ENCODE results near the gene SHISA9. TPM values are rescaled to one million over a fixed set of nuclear protein-coding genes. Genes with fewer than 3 reads are reported as not detected.

The SHISA9 gene
- polyA plus RNA-seq, 3 donors, result 0.01 TPM; not detected in 2

DNA sequence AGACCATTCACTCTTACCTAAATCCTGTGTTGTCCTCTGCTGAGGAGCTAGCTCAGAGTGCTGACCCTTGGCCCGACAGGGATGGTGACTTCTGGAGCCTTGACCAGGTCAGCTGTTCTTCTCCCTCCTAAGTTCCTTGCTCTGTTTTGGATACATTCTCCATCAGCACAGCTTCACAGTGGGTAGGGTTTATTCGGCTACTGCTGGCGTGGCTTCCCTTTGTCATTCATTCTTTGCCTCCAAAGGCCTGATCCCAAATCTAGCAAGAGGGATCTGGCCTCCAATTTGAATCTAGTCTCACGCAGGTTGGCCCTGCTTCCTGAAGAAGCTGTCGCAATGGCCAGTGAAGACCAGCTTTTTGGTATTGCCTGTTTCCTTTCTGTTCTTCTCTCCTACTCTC lies 116.6 kb downstream of the SHISA9 start:
- H3K36me3 Mint-ChIP-seq, result no peaks in the 10 kb centered on the region
- no peaks in the 10 kb centered on the region for H3K36me3 ChIP-seq (replicated peaks in 1 of 2; ENCODE audit: control insufficient read depth in 1 of 2, insufficient read depth in 2 of 2, low read length in 2 of 2)
- H3K79me2 ChIP-seq (ENCODE audit: insufficient read depth, low read length), result no peaks in the 10 kb centered on the region
- no peak overlapping the region for H2AFZ ChIP-seq (ENCODE audit: insufficient read depth, low read depth, low read length, poor library complexity, severe bottlenecking)
- H3K4me3 ChIP-seq (replicated peaks in 1 of 3; ENCODE audit: low read depth in 2 of 3, low read length in 3 of 3), result no peak overlapping the region
- 80% methylated on average over 3 of the region's 5 CpGs for WGBS (ENCODE audit: insufficient coverage)
- no peaks in the 10 kb centered on the region for H3K27me3 ChIP-seq (ENCODE audit: control insufficient read depth in 2 of 2, insufficient read depth in 2 of 2, low read length in 2 of 2)
- no peaks in the 10 kb centered on the region for H3K4me1 ChIP-seq (ENCODE audit: control insufficient read depth in 1 of 2, insufficient read depth in 2 of 2, low read length in 2 of 2)
- intact Hi-C loops (cut with micrococcal nuclease), result no loop called here
- H3K9ac ChIP-seq (ENCODE audit: insufficient read depth, low read length, poor library complexity, severe bottlenecking), result no peak overlapping the region
- H3K4me3 Mint-ChIP-seq, result no peak overlapping the region
- TF ChIP-seq, protein P1, sequence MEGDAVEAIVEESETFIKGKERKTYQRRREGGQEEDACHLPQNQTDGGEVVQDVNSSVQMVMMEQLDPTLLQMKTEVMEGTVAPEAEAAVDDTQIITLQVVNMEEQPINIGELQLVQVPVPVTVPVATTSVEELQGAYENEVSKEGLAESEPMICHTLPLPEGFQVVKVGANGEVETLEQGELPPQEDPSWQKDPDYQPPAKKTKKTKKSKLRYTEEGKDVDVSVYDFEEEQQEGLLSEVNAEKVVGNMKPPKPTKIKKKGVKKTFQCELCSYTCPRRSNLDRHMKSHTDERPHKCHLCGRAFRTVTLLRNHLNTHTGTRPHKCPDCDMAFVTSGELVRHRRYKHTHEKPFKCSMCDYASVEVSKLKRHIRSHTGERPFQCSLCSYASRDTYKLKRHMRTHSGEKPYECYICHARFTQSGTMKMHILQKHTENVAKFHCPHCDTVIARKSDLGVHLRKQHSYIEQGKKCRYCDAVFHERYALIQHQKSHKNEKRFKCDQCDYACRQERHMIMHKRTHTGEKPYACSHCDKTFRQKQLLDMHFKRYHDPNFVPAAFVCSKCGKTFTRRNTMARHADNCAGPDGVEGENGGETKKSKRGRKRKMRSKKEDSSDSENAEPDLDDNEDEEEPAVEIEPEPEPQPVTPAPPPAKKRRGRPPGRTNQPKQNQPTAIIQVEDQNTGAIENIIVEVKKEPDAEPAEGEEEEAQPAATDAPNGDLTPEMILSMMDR (IDR thresholded peaks at IDR 0.05), result no peak
- peaks cover 0 to 4% of the 10 kb centered on the region in 2 donors for H3K9me3 ChIP-seq (replicated peaks in 1 of 2; ENCODE audit: control insufficient read depth in 1 of 2, insufficient read depth in 1 of 2, low read length in 2 of 2)
- no peak overlapping the region for H3K27ac ChIP-seq (ENCODE audit: low read depth in 1 of 2, low read length in 2 of 2)
- H3K27me3 Mint-ChIP-seq (ENCODE audit: low read depth in 3 of 3), result peaks cover 0 to 4% (median 0%) of the 10 kb centered on the region in 3 donors
- H3K9me3 Mint-ChIP-seq, result peaks cover 3 to 11% (median 6%) of the 10 kb centered on the region in 7 donors
- H3K27ac Mint-ChIP-seq, result no peak overlapping the region
- H4K20me1 ChIP-seq (ENCODE audit: insufficient read depth, low read length), result no peaks in the 10 kb centered on the region
- DNase-seq, result no peak
- no peak overlapping the region for H3K4me2 ChIP-seq (replicated peaks; ENCODE audit: extremely low read depth, low read length, poor library complexity, severe bottlenecking)
- no peaks in the 10 kb centered on the region for H3K4me1 Mint-ChIP-seq

DNA sequence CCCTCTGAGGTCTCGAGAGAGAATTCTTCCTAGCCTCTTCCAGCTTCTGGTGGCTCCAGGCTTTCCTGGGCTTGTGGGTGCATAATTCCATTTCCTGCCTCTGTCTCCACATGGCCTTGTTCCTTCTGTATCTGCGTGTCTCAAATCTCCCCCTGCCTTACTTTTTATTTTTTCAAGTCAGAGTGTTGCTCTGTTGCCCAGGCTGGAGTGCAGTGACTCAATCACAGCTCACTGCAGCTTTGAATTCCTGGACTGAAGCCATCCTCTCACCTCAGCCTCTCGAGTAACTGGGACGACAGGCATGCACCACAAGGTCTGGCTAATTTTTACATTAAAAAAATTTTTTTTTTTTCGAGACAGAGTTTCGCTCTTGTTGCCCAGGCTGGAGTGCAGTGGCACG lies 120.6 kb downstream of the SHISA9 start:
- no peak overlapping the region for H3K27ac ChIP-seq (ENCODE audit: low read depth in 1 of 2, low read length in 2 of 2)
- no peaks in the 10 kb centered on the region for H4K20me1 ChIP-seq (ENCODE audit: insufficient read depth, low read length)
- H3K4me3 ChIP-seq (replicated peaks in 1 of 3; ENCODE audit: low read depth in 2 of 3, low read length in 3 of 3), result no peak overlapping the region
- H3K27ac Mint-ChIP-seq, result no peak overlapping the region
- H3K4me1 Mint-ChIP-seq, result no peaks in the 10 kb centered on the region
- no peak overlapping the region for H3K4me2 ChIP-seq (replicated peaks; ENCODE audit: extremely low read depth, low read length, poor library complexity, severe bottlenecking)
- TF ChIP-seq, protein P1 (IDR thresholded peaks at IDR 0.05), result no peak
- H3K9me3 Mint-ChIP-seq, result peaks cover 6 to 23% (median 11%) of the 10 kb centered on the region in 7 donors
- no peak overlapping the region for H2AFZ ChIP-seq (ENCODE audit: insufficient read depth, low read depth, low read length, poor library complexity, severe bottlenecking)
- intact Hi-C loops (cut with micrococcal nuclease), result no loop called here
- no peaks in the 10 kb centered on the region for H3K79me2 ChIP-seq (ENCODE audit: insufficient read depth, low read length)
- no peak overlapping the region for H3K9ac ChIP-seq (ENCODE audit: insufficient read depth, low read length, poor library complexity, severe bottlenecking)
- no peaks in the 10 kb centered on the region for H3K36me3 Mint-ChIP-seq
- no peak overlapping the region for H3K4me3 Mint-ChIP-seq
- DNase-seq, result no peak
- 77% methylated on average over 4 of the region's 7 CpGs for WGBS (ENCODE audit: insufficient coverage)
- H3K27me3 ChIP-seq (ENCODE audit: control insufficient read depth in 2 of 2, insufficient read depth in 2 of 2, low read length in 2 of 2), result no peaks in the 10 kb centered on the region
- peaks cover 3 to 16% of the 10 kb centered on the region in 2 donors for H3K9me3 ChIP-seq (replicated peaks in 1 of 2; ENCODE audit: control insufficient read depth in 1 of 2, insufficient read depth in 1 of 2, low read length in 2 of 2)
- H3K27me3 Mint-ChIP-seq (ENCODE audit: low read depth in 3 of 3), result peaks cover 0 to 4% (median 0%) of the 10 kb centered on the region in 3 donors
- no peaks in the 10 kb centered on the region for H3K36me3 ChIP-seq (replicated peaks in 1 of 2; ENCODE audit: control insufficient read depth in 1 of 2, insufficient read depth in 2 of 2, low read length in 2 of 2)
- H3K4me1 ChIP-seq (ENCODE audit: control insufficient read depth in 1 of 2, insufficient read depth in 2 of 2, low read length in 2 of 2), result no peaks in the 10 kb centered on the region

All from CD14-positive monocyte (primary cell).